Measurements from ENCODE around the gene TMEM161B.
"Not testable (repeated sequence)": the region's sequence is repeated elsewhere in the genome, so short reads cannot be mapped to it uniquely, and the experiment has no call there.

TMEM161B gene

GRCh38 chr5:88177486-88177885 lies 91.2 kb downstream of the TMEM161B start:
- DNase-seq, result not testable (repeated sequence)

GRCh38 chr5:88172847-88173758 lies 95.5 kb downstream of the TMEM161B start:
- peak in 1 of 5 experiments; percentile 19 for DNase-seq

GRCh38 chr5:88159591-88159990 lies 109.1 kb downstream of the TMEM161B start:
- no peak for DNase-seq

- DNase-seq, result no peak
Observed at GRCh38 chr5:88158056-88158455, 110.6 kb downstream of the TMEM161B start.

- DNase-seq, result no peak
Observed at GRCh38 chr5:88154891-88155290, 113.8 kb downstream of the TMEM161B start.

DNA sequence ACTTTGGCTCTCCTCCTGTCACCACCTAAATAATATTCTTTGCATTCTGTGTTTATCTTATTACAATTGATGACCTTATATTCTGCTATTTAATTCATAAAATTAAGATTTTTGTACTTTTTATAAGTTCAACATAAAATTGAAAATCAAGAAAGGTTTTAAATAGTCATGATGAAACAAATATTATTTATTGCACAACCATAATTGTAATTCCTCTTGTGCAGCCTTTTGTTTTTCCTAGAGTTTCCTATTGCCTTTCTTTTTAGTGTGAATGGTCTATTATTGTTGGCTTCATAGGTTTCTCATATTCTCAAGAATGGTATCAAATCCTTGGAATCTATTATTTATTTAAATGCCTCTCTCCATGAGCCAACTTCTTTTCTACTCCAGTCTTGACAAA lies 117.9 kb downstream of the TMEM161B start:
- no peak for DNase-seq

DNA sequence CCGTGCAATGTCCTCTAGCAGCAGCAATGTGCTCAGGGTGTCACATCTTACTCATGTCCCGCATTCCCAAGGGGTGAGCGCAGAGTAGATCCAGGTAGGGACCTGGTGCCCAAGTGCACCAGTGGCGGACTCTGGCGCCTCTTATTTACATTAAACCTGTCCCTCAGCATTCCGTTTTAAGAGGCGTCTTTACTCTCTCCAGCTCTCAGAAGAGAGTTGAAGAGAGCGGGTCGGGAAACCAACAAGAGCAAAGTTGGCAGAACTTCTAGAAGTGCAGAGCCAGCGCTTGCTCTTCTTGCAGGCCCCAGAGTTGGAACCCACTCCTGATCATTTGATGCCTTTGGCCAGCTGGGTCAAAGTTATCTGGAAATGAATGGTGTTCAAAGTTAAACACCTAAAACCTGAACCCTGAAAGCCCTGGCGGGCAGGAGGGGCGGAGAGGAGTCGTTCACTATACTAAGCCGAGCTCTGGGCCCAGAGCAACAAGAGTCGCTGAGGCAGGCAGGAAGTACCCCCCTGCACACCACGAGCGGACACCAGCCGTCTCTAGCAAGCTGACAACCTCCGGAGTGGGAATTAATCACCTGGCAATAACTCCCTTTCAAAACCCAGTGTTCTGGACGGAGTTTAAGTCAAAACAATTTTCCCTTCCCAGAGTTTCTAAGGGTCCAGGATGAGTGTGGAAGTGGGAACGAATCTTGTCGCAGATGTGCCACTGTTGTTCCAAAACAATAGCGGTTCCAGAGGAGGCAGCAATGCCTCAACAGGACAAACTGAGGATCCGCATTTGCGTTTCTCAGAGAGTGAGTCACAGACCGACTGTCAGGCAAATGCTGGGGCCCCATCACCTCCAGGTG lies 122.8 kb downstream of the TMEM161B start:
- no peak for DNase-seq

DNA sequence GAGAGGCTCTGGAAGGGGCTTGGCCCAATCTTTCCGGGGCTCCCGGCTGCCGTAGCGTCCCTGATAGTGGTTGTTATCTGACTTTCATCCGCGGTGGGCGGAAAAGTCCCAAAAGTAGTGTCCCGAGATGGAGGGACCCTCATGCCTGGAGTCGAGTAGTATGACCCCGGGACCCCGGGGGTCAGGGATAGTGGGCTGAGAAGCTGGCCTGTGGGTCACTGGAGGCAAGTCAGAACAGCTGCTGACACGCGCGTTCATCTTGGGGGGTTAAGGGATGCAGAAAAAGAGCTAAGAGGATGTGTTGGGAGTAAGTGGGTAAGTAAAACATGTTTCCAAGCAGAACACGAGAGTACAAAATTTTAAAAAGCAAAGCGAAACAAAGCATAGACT lies 123.4 kb downstream of the TMEM161B start:
- no peak for DNase-seq
